BE2C (cell line): Measurements from ENCODE around the gene SH3RF3.

ENCODE experiments used
- DNase-seq: peaks from one replicate; pipeline ENCODE4 v3.0.0-alpha.2; 2020
- H3K27me3 ChIP-seq: fragments of 250-450 bp; sonication (Bioruptor Pico); 2 replicates; pipeline ENCODE4 v1.5.1; 2020; ENCODE audit warnings: mild to moderate bottlenecking
- H3K36me3 ChIP-seq: fragments of 250-450 bp; sonication (Bioruptor Pico); 2 replicates; pipeline ENCODE4 v1.5.1; 2020; ENCODE audit warnings: mild to moderate bottlenecking
- H3K4me1 ChIP-seq: fragments of 250-450 bp; sonication (Bioruptor Pico); 2 replicates; pipeline ENCODE4 v1.5.1; 2020
- H3K4me3 ChIP-seq: 2 replicates; pipeline ENCODE4 v1.5.1; 2011; ENCODE audit warnings: low read depth, low read length
- H3K9me3 ChIP-seq: fragments of 250-450 bp; sonication (Bioruptor Pico); 2 replicates; pipeline ENCODE4 v1.5.1; 2020
- CTCF ChIP-seq: IDR thresholded peaks from 2 replicates; pipeline ENCODE4 v1.5.1; 2012; ENCODE audit warnings: mild to moderate bottlenecking, low read depth, low read length

The SH3RF3 gene

GRCh38 chr2:109517118-109517889 is 388.3 kb downstream of the SH3RF3 start:
- no peak for DNase-seq
- no peaks in the 10 kb centered on the region for H3K27me3 ChIP-seq
- no peaks in the 10 kb centered on the region for H3K9me3 ChIP-seq
- H3K4me3 ChIP-seq = no peak overlapping the region
- TF ChIP-seq CTCF = no peak
- no peaks in the 10 kb centered on the region for H3K4me1 ChIP-seq
- no peaks in the 10 kb centered on the region for H3K36me3 ChIP-seq

GRCh38 chr2:109519513-109519912 is 390.5 kb downstream of the SH3RF3 start:
- H3K36me3 ChIP-seq = no peaks in the 10 kb centered on the region
- H3K4me3 ChIP-seq = no peak overlapping the region
- no peak for TF ChIP-seq CTCF
- no peak for DNase-seq
- no peaks in the 10 kb centered on the region for H3K27me3 ChIP-seq
- H3K4me1 ChIP-seq = no peaks in the 10 kb centered on the region
- H3K9me3 ChIP-seq = no peaks in the 10 kb centered on the region

- H3K27me3 ChIP-seq = no peaks in the 10 kb centered on the region
- H3K36me3 ChIP-seq = no peaks in the 10 kb centered on the region
- no peak for TF ChIP-seq CTCF
- no peak overlapping the region for H3K4me3 ChIP-seq
- no peaks in the 10 kb centered on the region for H3K4me1 ChIP-seq
- no peak for DNase-seq
- no peaks in the 10 kb centered on the region for H3K9me3 ChIP-seq
Measured at GRCh38 chr2:109521233-109522062, 392.4 kb downstream of the SH3RF3 start.

GRCh38 chr2:109522063-109522374 is 393.0 kb downstream of the SH3RF3 start:
- H3K27me3 ChIP-seq = no peaks in the 10 kb centered on the region
- no peak for DNase-seq
- no peaks in the 10 kb centered on the region for H3K4me1 ChIP-seq
- H3K4me3 ChIP-seq = no peak overlapping the region
- no peaks in the 10 kb centered on the region for H3K36me3 ChIP-seq
- TF ChIP-seq CTCF = no peak
- no peaks in the 10 kb centered on the region for H3K9me3 ChIP-seq

- DNase-seq = no peak
- H3K4me1 ChIP-seq = no peaks in the 10 kb centered on the region
Measured at GRCh38 chr2:109523121-109523520, 394.1 kb downstream of the SH3RF3 start.

More at GRCh38 chr2:109523121-109523520, 394.1 kb downstream of the SH3RF3 start:
- Histone ChIP-seq H3K36me3 (no peaks in the 10 kb centered on the region), H3K27me3 (no peaks in the 10 kb centered on the region), H3K4me3 (no peak overlapping the region), H3K9me3 (no peaks in the 10 kb centered on the region)
- TF ChIP-seq CTCF = no peak
